Measurements from ENCODE around the gene MSANTD1. TPM values are rescaled to one million over a fixed set of nuclear protein-coding genes. Genes with fewer than 3 reads are reported as not detected.

The MSANTD1 gene
- total RNA-seq, 4 donors from 2014 or later: 0.36 to 0.72 TPM; not detected in 2

GRCh38 chr4:3301450-3302172, 52.7 kb downstream of the MSANTD1 start:
- DNase-seq (ENCODE audit: low spot score in 2 of 2): no peak
- H3K4me1 ChIP-seq: peaks cover 41% of the 10 kb centered on the region
- no peaks in the 10 kb centered on the region for H3K27me3 ChIP-seq
- H3K36me3 ChIP-seq: no peaks in the 10 kb centered on the region
- TF ChIP-seq POLR2AphosphoS5 (IDR thresholded peaks at IDR 0.05) (no peak), POLR2A (IDR thresholded peaks at IDR 0.05) (no peak), CTCF (IDR thresholded peaks at IDR 0.05) (no peak), EP300 (IDR thresholded peaks at IDR 0.05) (no peak)
- no peak overlapping the region for H3K4me3 ChIP-seq
- peaks cover 7% of the 10 kb centered on the region for H3K9me3 ChIP-seq
- 93% methylated on average over 15 of the region's 15 CpGs for WGBS
- H3K27ac ChIP-seq: no peak overlapping the region

GRCh38 chr4:3302173-3302785, 53.3 kb downstream of the MSANTD1 start:
- 71% methylated on average over 13 of the region's 17 CpGs for WGBS
- Histone ChIP-seq H3K36me3 (no peaks in the 10 kb centered on the region), H3K4me3 (no peak overlapping the region), H3K4me1 (peaks cover 41% of the 10 kb centered on the region), H3K27me3 (no peaks in the 10 kb centered on the region), H3K27ac (no peak overlapping the region), H3K9me3 (peaks cover 7% of the 10 kb centered on the region)
- DNase-seq (ENCODE audit: low spot score in 2 of 2): peak in 1 of 2 donors; percentile 79
- TF ChIP-seq POLR2AphosphoS5 (IDR thresholded peaks at IDR 0.05) (no peak), POLR2A (IDR thresholded peaks at IDR 0.05) (no peak), EP300 (IDR thresholded peaks at IDR 0.05) (no peak), CTCF (IDR thresholded peaks at IDR 0.05) (no peak)

- H3K27me3 ChIP-seq: no peaks in the 10 kb centered on the region
- peaks cover 1% of the 10 kb centered on the region for H3K9me3 ChIP-seq
- H3K27ac ChIP-seq: no peak overlapping the region
- no peak for TF ChIP-seq CTCF (IDR thresholded peaks at IDR 0.05)
- TF ChIP-seq EP300 (IDR thresholded peaks at IDR 0.05): no peak
- no peak for TF ChIP-seq POLR2A (IDR thresholded peaks at IDR 0.05)
- TF ChIP-seq POLR2AphosphoS5 (IDR thresholded peaks at IDR 0.05): no peak
- H3K4me3 ChIP-seq: no peak overlapping the region
- 74% methylated on average over 16 of the region's 16 CpGs for WGBS
- DNase-seq (ENCODE audit: low spot score in 2 of 2): peak in 1 of 2 donors; percentile 70
- peaks cover 41% of the 10 kb centered on the region for H3K4me1 ChIP-seq
- no peaks in the 10 kb centered on the region for H3K36me3 ChIP-seq
Observed at GRCh38 chr4:3302786-3303564, 54.0 kb downstream of the MSANTD1 start.

- Histone ChIP-seq H3K27ac (no peak overlapping the region), H3K4me3 (no peak overlapping the region)
- no peak for DNase-seq (ENCODE audit: low spot score in 2 of 2)
Observed at GRCh38 chr4:3303565-3303824, 54.5 kb downstream of the MSANTD1 start.

More at GRCh38 chr4:3303565-3303824, 54.5 kb downstream of the MSANTD1 start:
- H3K9me3 ChIP-seq: no peaks in the 10 kb centered on the region
- no peaks in the 10 kb centered on the region for H3K27me3 ChIP-seq
- 90% methylated on average over 2 of the region's 2 CpGs for WGBS
- no peak for TF ChIP-seq EP300 (IDR thresholded peaks at IDR 0.05)
- no peak for TF ChIP-seq POLR2AphosphoS5 (IDR thresholded peaks at IDR 0.05)
- no peak for TF ChIP-seq POLR2A (IDR thresholded peaks at IDR 0.05)
- TF ChIP-seq CTCF (IDR thresholded peaks at IDR 0.05): no peak
- no peaks in the 10 kb centered on the region for H3K36me3 ChIP-seq
- peaks cover 41% of the 10 kb centered on the region for H3K4me1 ChIP-seq

All from suprapubic skin (tissue), 4 donors.